ENCODE data around the gene ZBTB38. TPM values are rescaled to one million over a fixed set of nuclear protein-coding genes. Genes with fewer than 3 reads are reported as not detected.

ZBTB38 gene
- total and polyA plus RNA-seq, 2 donors from 2014 or later = 8.6 to 113 TPM

GRCh38 chr3:141408596-141408995 lies 40.3 kb downstream of the ZBTB38 start:
- Histone ChIP-seq H3K27ac (ENCODE audit: low read depth in 2 of 2, low read length in 2 of 2) (no peak overlapping the region), H3K4me3 (ENCODE audit: low read length in 3 of 3) (no peak overlapping the region), H3K9me3 (ENCODE audit: control insufficient read depth in 2 of 3, insufficient read depth in 1 of 3, low read length in 3 of 3) (no peaks in the 10 kb centered on the region), H3K9ac (ENCODE audit: low read length in 3 of 3) (no peak overlapping the region), H3K4me1 (ENCODE audit: control insufficient read depth in 2 of 3, insufficient read depth in 2 of 3, low read depth in 1 of 3, low read length in 3 of 3) (peaks cover 0 to 40% (median 33%) of the 10 kb centered on the region in 3 donors), H3K36me3 (ENCODE audit: control insufficient read depth in 2 of 3, insufficient read depth in 3 of 3, low read length in 3 of 3) (peaks cover 2 to 37% (median 14%) of the 10 kb centered on the region in 3 donors), H3K27me3 (ENCODE audit: control insufficient read depth, insufficient read depth, low read length) (no peaks in the 10 kb centered on the region)
- FAIRE-seq = no peak
- no peak for DNase-seq
- intact Hi-C loops (cut with DNase I) = no loop called here
- TF ChIP-seq, protein P1, sequence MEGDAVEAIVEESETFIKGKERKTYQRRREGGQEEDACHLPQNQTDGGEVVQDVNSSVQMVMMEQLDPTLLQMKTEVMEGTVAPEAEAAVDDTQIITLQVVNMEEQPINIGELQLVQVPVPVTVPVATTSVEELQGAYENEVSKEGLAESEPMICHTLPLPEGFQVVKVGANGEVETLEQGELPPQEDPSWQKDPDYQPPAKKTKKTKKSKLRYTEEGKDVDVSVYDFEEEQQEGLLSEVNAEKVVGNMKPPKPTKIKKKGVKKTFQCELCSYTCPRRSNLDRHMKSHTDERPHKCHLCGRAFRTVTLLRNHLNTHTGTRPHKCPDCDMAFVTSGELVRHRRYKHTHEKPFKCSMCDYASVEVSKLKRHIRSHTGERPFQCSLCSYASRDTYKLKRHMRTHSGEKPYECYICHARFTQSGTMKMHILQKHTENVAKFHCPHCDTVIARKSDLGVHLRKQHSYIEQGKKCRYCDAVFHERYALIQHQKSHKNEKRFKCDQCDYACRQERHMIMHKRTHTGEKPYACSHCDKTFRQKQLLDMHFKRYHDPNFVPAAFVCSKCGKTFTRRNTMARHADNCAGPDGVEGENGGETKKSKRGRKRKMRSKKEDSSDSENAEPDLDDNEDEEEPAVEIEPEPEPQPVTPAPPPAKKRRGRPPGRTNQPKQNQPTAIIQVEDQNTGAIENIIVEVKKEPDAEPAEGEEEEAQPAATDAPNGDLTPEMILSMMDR (IDR thresholded peaks at IDR 0.05; ENCODE audit: borderline replicate concordance, extremely low read depth, insufficient read depth) = no peak

- DNase-seq = no peak
- peaks cover 4 to 37% (median 17%) of the 10 kb centered on the region in 3 donors for H3K36me3 ChIP-seq (ENCODE audit: control insufficient read depth in 2 of 3, insufficient read depth in 3 of 3, low read length in 3 of 3)
- no peaks in the 10 kb centered on the region for H3K27me3 ChIP-seq (ENCODE audit: control insufficient read depth, insufficient read depth, low read length)
- FAIRE-seq = no peak
- H3K9ac ChIP-seq (ENCODE audit: low read length in 3 of 3) = no peak overlapping the region
- intact Hi-C loops (cut with DNase I) = no loop called here
- peak overlapping the region; percentile 77 to 93 for H3K27ac ChIP-seq (ENCODE audit: low read depth in 2 of 2, low read length in 2 of 2)
- H3K4me1 ChIP-seq (ENCODE audit: control insufficient read depth in 2 of 3, insufficient read depth in 2 of 3, low read depth in 1 of 3, low read length in 3 of 3) = peaks cover 0 to 35% (median 35%) of the 10 kb centered on the region in 3 donors
- TF ChIP-seq, protein P1 (IDR thresholded peaks at IDR 0.05; ENCODE audit: borderline replicate concordance, extremely low read depth, insufficient read depth) = no peak
- no peak overlapping the region for H3K4me3 ChIP-seq (ENCODE audit: low read length in 3 of 3)
- no peaks in the 10 kb centered on the region for H3K9me3 ChIP-seq (ENCODE audit: control insufficient read depth in 2 of 3, insufficient read depth in 1 of 3, low read length in 3 of 3)
Measured at GRCh38 chr3:141409940-141410241, 41.6 kb downstream of the ZBTB38 start.

DNA sequence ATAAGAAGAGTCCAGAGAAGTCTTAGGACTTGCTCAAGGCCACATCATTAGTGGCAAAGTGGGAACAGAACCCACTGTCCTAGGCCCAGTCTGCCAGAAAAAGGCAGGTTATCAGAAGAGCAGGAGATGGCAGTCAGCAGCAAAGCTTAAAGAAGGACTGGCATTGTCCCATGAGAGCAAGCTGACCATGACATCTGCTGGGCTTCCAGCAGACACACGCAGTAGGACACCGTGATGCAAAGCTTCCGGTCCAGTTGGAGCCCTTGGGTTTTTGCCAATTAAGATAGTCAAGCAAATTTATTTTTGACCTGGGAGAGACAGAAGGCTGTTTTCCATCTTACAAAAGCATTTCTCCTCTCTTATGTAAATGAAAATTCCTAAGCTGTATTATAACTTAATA lies 42.1 kb downstream of the ZBTB38 start:
- peaks cover 4 to 38% (median 19%) of the 10 kb centered on the region in 3 donors for H3K36me3 ChIP-seq (ENCODE audit: control insufficient read depth in 2 of 3, insufficient read depth in 3 of 3, low read length in 3 of 3)
- FAIRE-seq (no peak), DNase-seq (peak in 1 of 5 donors; percentile 75)

More for the DNA sequence above, 42.1 kb downstream of the ZBTB38 start:
- TF ChIP-seq, protein P1 (IDR thresholded peaks at IDR 0.05; ENCODE audit: borderline replicate concordance, extremely low read depth, insufficient read depth) = no peak
- Histone ChIP-seq H3K9me3 (ENCODE audit: control insufficient read depth in 2 of 3, insufficient read depth in 1 of 3, low read length in 3 of 3) (no peaks in the 10 kb centered on the region), H3K27me3 (ENCODE audit: control insufficient read depth, insufficient read depth, low read length) (no peaks in the 10 kb centered on the region), H3K9ac (ENCODE audit: low read length in 3 of 3) (no peak overlapping the region), H3K4me1 (ENCODE audit: control insufficient read depth in 2 of 3, insufficient read depth in 2 of 3, low read depth in 1 of 3, low read length in 3 of 3) (peaks cover 0 to 39% (median 37%) of the 10 kb centered on the region in 3 donors), H3K4me3 (ENCODE audit: low read length in 3 of 3) (no peak overlapping the region), H3K27ac (ENCODE audit: low read depth in 2 of 2, low read length in 2 of 2) (peak overlapping the region; percentile 77 to 93)
- intact Hi-C loops (cut with DNase I) = no loop called here
